Neuron (in vitro differentiated cells): ENCODE results near the gene ATP1B1.
A peak's percentile ranks its signal among the peaks of the same experiment; 100 is the strongest.

ENCODE experiments used
- H2AFZ ChIP-seq: one replicate; pipeline ENCODE4 v1.6.1; 2013; ENCODE audit warnings: low read depth, mild to moderate bottlenecking, inconsistent platforms, low read length, moderate library complexity
- H3K27me3 ChIP-seq: one replicate; pipeline ENCODE4 v1.6.1; 2013; ENCODE audit warnings: low read length; ENCODE audit not compliant: insufficient read depth
- H3K36me3 ChIP-seq: one replicate; pipeline ENCODE4 v1.6.1; 2013; ENCODE audit warnings: low read length; ENCODE audit not compliant: insufficient read depth
- H3K4me1 ChIP-seq: one replicate; pipeline ENCODE4 v1.6.1; 2013; ENCODE audit warnings: low read length; ENCODE audit not compliant: insufficient read depth
- H3K4me3 ChIP-seq: 2 replicates; pipeline ENCODE4 v1.5.1; 2013; ENCODE audit warnings: mild to moderate bottlenecking, low read length, moderate library complexity
- H3K9me3 ChIP-seq: one replicate; pipeline ENCODE4 v1.6.1; 2013; ENCODE audit warnings: low read length

Gene ATP1B1

GRCh38 chr1:169106095-169106920, at the start of gene ATP1B1:
Gene ATP1B1 (plus strand): TSS chr1:169106690. CDS start chr1:169106830, 140 bp downstream.
- Histone ChIP-seq H3K4me1 (peaks cover 51% of the 10 kb centered on the region), H3K4me3 (peak within 1 kb of the TSS; percentile 62), H3K27me3 (no peaks in the 10 kb centered on the region), H3K36me3 (peaks cover 3% of the 10 kb centered on the region), H3K9me3 (no peaks in the 10 kb centered on the region), H2AFZ (peak within 1 kb of the TSS; percentile 80)

GRCh38 chr1:169059421-169059820, 47.1 kb upstream of the ATP1B1 start:
- no peak overlapping the region for H2AFZ ChIP-seq
- H3K4me1 ChIP-seq: no peaks in the 10 kb centered on the region
- no peaks in the 10 kb centered on the region for H3K27me3 ChIP-seq
- H3K4me3 ChIP-seq: no peak overlapping the region
- H3K9me3 ChIP-seq: no peaks in the 10 kb centered on the region
- no peaks in the 10 kb centered on the region for H3K36me3 ChIP-seq

- no peaks in the 10 kb centered on the region for H3K9me3 ChIP-seq
- H3K4me1 ChIP-seq: no peaks in the 10 kb centered on the region
- no peaks in the 10 kb centered on the region for H3K27me3 ChIP-seq
- no peak overlapping the region for H2AFZ ChIP-seq
- H3K4me3 ChIP-seq: no peak overlapping the region
- H3K36me3 ChIP-seq: no peaks in the 10 kb centered on the region
These were observed 46.3 kb upstream of the ATP1B1 start for GRCh38 chr1:169060043-169060722.

- no peaks in the 10 kb centered on the region for H3K36me3 ChIP-seq
- H3K9me3 ChIP-seq: no peaks in the 10 kb centered on the region
- H2AFZ ChIP-seq: no peak overlapping the region
- no peak overlapping the region for H3K4me3 ChIP-seq
- no peaks in the 10 kb centered on the region for H3K4me1 ChIP-seq
- H3K27me3 ChIP-seq: no peaks in the 10 kb centered on the region
These were observed 45.4 kb upstream of the ATP1B1 start for GRCh38 chr1:169060919-169061639.

GRCh38 chr1:169062152-169062551, 44.3 kb upstream of the ATP1B1 start:
- Histone ChIP-seq H2AFZ (no peak overlapping the region), H3K36me3 (no peaks in the 10 kb centered on the region), H3K4me3 (no peak overlapping the region), H3K27me3 (no peaks in the 10 kb centered on the region), H3K9me3 (no peaks in the 10 kb centered on the region), H3K4me1 (no peaks in the 10 kb centered on the region)

GRCh38 chr1:169064103-169064502, 42.4 kb upstream of the ATP1B1 start:
- Histone ChIP-seq H2AFZ (no peak overlapping the region), H3K36me3 (no peaks in the 10 kb centered on the region), H3K9me3 (no peaks in the 10 kb centered on the region), H3K4me1 (no peaks in the 10 kb centered on the region), H3K4me3 (no peak overlapping the region), H3K27me3 (no peaks in the 10 kb centered on the region)

GRCh38 chr1:169070547-169070946, 35.9 kb upstream of the ATP1B1 start:
- Histone ChIP-seq H3K4me1 (no peaks in the 10 kb centered on the region), H2AFZ (no peak overlapping the region), H3K36me3 (no peaks in the 10 kb centered on the region), H3K4me3 (no peak overlapping the region), H3K9me3 (no peaks in the 10 kb centered on the region), H3K27me3 (no peaks in the 10 kb centered on the region)

- no peaks in the 10 kb centered on the region for H3K9me3 ChIP-seq
- H2AFZ ChIP-seq: no peak overlapping the region
- no peaks in the 10 kb centered on the region for H3K4me1 ChIP-seq
- H3K27me3 ChIP-seq: no peaks in the 10 kb centered on the region
- no peaks in the 10 kb centered on the region for H3K36me3 ChIP-seq
- no peak overlapping the region for H3K4me3 ChIP-seq
These were observed 35.5 kb upstream of the ATP1B1 start for GRCh38 chr1:169070958-169071357.

- Histone ChIP-seq H3K27me3 (no peaks in the 10 kb centered on the region), H3K36me3 (no peaks in the 10 kb centered on the region), H3K4me3 (no peak overlapping the region), H2AFZ (no peak overlapping the region), H3K4me1 (no peaks in the 10 kb centered on the region), H3K9me3 (no peaks in the 10 kb centered on the region)
These were observed 33.4 kb upstream of the ATP1B1 start for GRCh38 chr1:169072945-169073725.

GRCh38 chr1:169078163-169078883, 28.2 kb upstream of the ATP1B1 start:
- H2AFZ ChIP-seq: no peak overlapping the region
- no peaks in the 10 kb centered on the region for H3K27me3 ChIP-seq
- H3K4me1 ChIP-seq: no peaks in the 10 kb centered on the region
- H3K36me3 ChIP-seq: no peaks in the 10 kb centered on the region
- no peak overlapping the region for H3K4me3 ChIP-seq
- H3K9me3 ChIP-seq: no peaks in the 10 kb centered on the region

- no peaks in the 10 kb centered on the region for H3K9me3 ChIP-seq
- H3K4me3 ChIP-seq: no peak overlapping the region
- H3K36me3 ChIP-seq: no peaks in the 10 kb centered on the region
- no peak overlapping the region for H2AFZ ChIP-seq
- H3K27me3 ChIP-seq: no peaks in the 10 kb centered on the region
- peaks cover 2% of the 10 kb centered on the region for H3K4me1 ChIP-seq
These were observed 24.9 kb upstream of the ATP1B1 start for GRCh38 chr1:169081503-169082123.

GRCh38 chr1:169085911-169086310, 20.6 kb upstream of the ATP1B1 start:
- Histone ChIP-seq H2AFZ (no peak overlapping the region), H3K36me3 (no peaks in the 10 kb centered on the region), H3K4me3 (no peak overlapping the region), H3K4me1 (peaks cover 6% of the 10 kb centered on the region), H3K27me3 (no peaks in the 10 kb centered on the region), H3K9me3 (no peaks in the 10 kb centered on the region)
